HG02970 (cell line): ENCODE results near the gene SPIRE1.
"Not testable (repeated sequence)": the region's sequence is repeated elsewhere in the genome, so short reads cannot be mapped to it uniquely, and the experiment has no call there.

Source experiments
- ATAC-seq: cut with Tn5 transposase; IDR thresholded peaks from one replicate; pipeline ENCODE4 v1.9.1; 2021; ENCODE audit warnings: mild to moderate bottlenecking, moderate library complexity, moderate number of reproducible peaks; ENCODE audit not compliant: unreplicated experiment, low FRiP score

The SPIRE1 gene

GRCh38 chr18:12507007-12507406 lies 150.9 kb downstream of the SPIRE1 start:
- no peak for ATAC-seq

GRCh38 chr18:12500986-12501385 lies 156.9 kb downstream of the SPIRE1 start:
- no peak for ATAC-seq

GRCh38 chr18:12497839-12498238 lies 160.1 kb downstream of the SPIRE1 start:
- ATAC-seq, result no peak

- ATAC-seq, result no peak
These were observed 160.6 kb downstream of the SPIRE1 start for GRCh38 chr18:12497296-12497695.

GRCh38 chr18:12492907-12493306 lies 165.0 kb downstream of the SPIRE1 start:
- ATAC-seq, result no peak

- ATAC-seq, result no peak
These were observed 166.1 kb downstream of the SPIRE1 start for GRCh38 chr18:12491611-12492435.

GRCh38 chr18:12485479-12486105 lies 172.3 kb downstream of the SPIRE1 start:
- ATAC-seq, result no peak

GRCh38 chr18:12481915-12482314 lies 176.0 kb downstream of the SPIRE1 start:
- not testable (repeated sequence) for ATAC-seq

GRCh38 chr18:12479982-12480381 lies 177.9 kb downstream of the SPIRE1 start:
- no peak for ATAC-seq

- ATAC-seq, result no peak
These were observed 178.4 kb downstream of the SPIRE1 start for GRCh38 chr18:12479536-12479935.

- ATAC-seq, result no peak
These were observed 179.4 kb downstream of the SPIRE1 start for GRCh38 chr18:12478269-12479047.

- no peak for ATAC-seq
These were observed 180.3 kb downstream of the SPIRE1 start for GRCh38 chr18:12477606-12478005.

- ATAC-seq, result no peak
These were observed 181.0 kb downstream of the SPIRE1 start for GRCh38 chr18:12476955-12477354.

GRCh38 chr18:12474876-12475275 lies 183.0 kb downstream of the SPIRE1 start:
- no peak for ATAC-seq

- ATAC-seq, result no peak
These were observed 183.8 kb downstream of the SPIRE1 start for GRCh38 chr18:12474146-12474545.

- no peak for ATAC-seq
These were observed 187.4 kb downstream of the SPIRE1 start for GRCh38 chr18:12470382-12471075.

- ATAC-seq, result no peak
These were observed 189.5 kb downstream of the SPIRE1 start for GRCh38 chr18:12468445-12468844.

GRCh38 chr18:12464731-12465130 lies 193.2 kb downstream of the SPIRE1 start:
- no peak for ATAC-seq

GRCh38 chr18:12463191-12463590 lies 194.7 kb downstream of the SPIRE1 start:
- ATAC-seq, result no peak

- ATAC-seq, result no peak
These were observed 195.7 kb downstream of the SPIRE1 start for GRCh38 chr18:12462242-12462641.

- no peak for ATAC-seq
These were observed 196.6 kb downstream of the SPIRE1 start for GRCh38 chr18:12461326-12461725.
